HepG2 (cell line): Measurements from ENCODE around the gene FOXD2. TPM values are rescaled to one million over a fixed set of nuclear protein-coding genes. Genes with fewer than 3 reads are reported as not detected.

Experiments used
- AHDC1 ChIP-seq: sonication (generic); formaldehyde crosslinking; IDR thresholded peaks from 2 replicates; pipeline ENCODE4 v1.5.1; 2020; ENCODE audit warnings: mild to moderate bottlenecking, missing genetic modification reagents, borderline replicate concordance
- AKAP8 ChIP-seq: sonication (generic); formaldehyde crosslinking; IDR thresholded peaks from 2 replicates; pipeline ENCODE4 v1.5.1; 2020; ENCODE audit warnings: mild to moderate bottlenecking, missing genetic modification reagents
- HIC2 ChIP-seq: sonication (generic); formaldehyde crosslinking; IDR thresholded peaks from 2 replicates; pipeline ENCODE4 v1.9.0; 2022; ENCODE audit warnings: low read depth, missing genetic modification reagents
- MXD4 ChIP-seq: IDR thresholded peaks from 2 replicates; pipeline ENCODE4 v1.6.1; 2016; ENCODE audit warnings: mild to moderate bottlenecking, missing biosample characterization, missing genetic modification reagents
- PBX3 ChIP-seq: sonication (generic); formaldehyde crosslinking; IDR thresholded peaks from 2 replicates; pipeline ENCODE4 v1.8.1; 2023; ENCODE audit warnings: missing genetic modification reagents, inconsistent platforms, borderline replicate concordance
- RAD21 ChIP-seq: fragments of 450-650 bp; formaldehyde crosslinking; IDR thresholded peaks from 2 replicates; pipeline ENCODE4 v1.5.0; 2020; ENCODE audit warnings: mild to moderate bottlenecking
- SALL1 ChIP-seq: sonication (generic); formaldehyde crosslinking; IDR thresholded peaks from 2 replicates; pipeline ENCODE4 v1.8.0; 2022; ENCODE audit warnings: mild to moderate bottlenecking, missing genetic modification reagents
- SMAD3 ChIP-seq: sonication (generic); formaldehyde crosslinking; IDR thresholded peaks from 2 replicates; pipeline ENCODE4 v1.4.0; 2020; ENCODE audit warnings: missing genetic modification reagents
- SMARCC2 ChIP-seq: fragments of 450-650 bp; IDR thresholded peaks from 2 replicates; pipeline ENCODE4 v1.6.1; 2017; ENCODE audit warnings: antibody characterized with exemption, mild to moderate bottlenecking
- U2AF2 ChIP-seq: fragments of 200-400 bp; formaldehyde crosslinking; IDR thresholded peaks from 2 replicates; pipeline ENCODE4 v1.6.1; 2017; ENCODE audit warnings: low read depth, mild to moderate bottlenecking, low read length
- ZMYM2 ChIP-seq: sonication (generic); formaldehyde crosslinking; IDR thresholded peaks from 2 replicates; pipeline ENCODE4 v1.8.0; 2022; ENCODE audit warnings: mild to moderate bottlenecking, missing genetic modification reagents
- ZNF251 ChIP-seq: sonication (generic); formaldehyde crosslinking; IDR thresholded peaks from 2 replicates; pipeline ENCODE4 v1.9.0; 2021; ENCODE audit warnings: mild to moderate bottlenecking, missing genetic modification reagents
- ZNF34 ChIP-seq: sonication (generic); formaldehyde crosslinking; IDR thresholded peaks from 2 replicates; pipeline ENCODE4 v1.4.0; 2020; ENCODE audit warnings: mild to moderate bottlenecking, missing genetic modification reagents, borderline replicate concordance
- ZNF468 ChIP-seq: sonication (generic); formaldehyde crosslinking; IDR thresholded peaks from 2 replicates; pipeline ENCODE4 v1.8.0; 2022; ENCODE audit warnings: mild to moderate bottlenecking, moderate library complexity, missing genetic modification reagents
- ZNF580 ChIP-seq: IDR thresholded peaks from 2 replicates; pipeline ENCODE4 v1.6.1; 2016; ENCODE audit warnings: low read depth, borderline replicate concordance
- ZNF670 ChIP-seq: sonication (generic); formaldehyde crosslinking; IDR thresholded peaks from 2 replicates; pipeline ENCODE4 v1.8.0; 2022; ENCODE audit warnings: mild to moderate bottlenecking, missing genetic modification reagents, borderline replicate concordance
- ZNF704 ChIP-seq: sonication (generic); formaldehyde crosslinking; IDR thresholded peaks from 2 replicates; pipeline ENCODE4 v1.8.1; 2023; ENCODE audit warnings: mild to moderate bottlenecking, inconsistent platforms, moderate library complexity, missing genetic modification reagents, borderline replicate concordance
- ZNF75D ChIP-seq: sonication (generic); formaldehyde crosslinking; IDR thresholded peaks from 2 replicates; pipeline ENCODE4 v1.8.1; 2023; ENCODE audit warnings: missing genetic modification reagents, mild to moderate bottlenecking, borderline replicate concordance
- ZNF839 ChIP-seq: sonication (generic); formaldehyde crosslinking; IDR thresholded peaks from 2 replicates; pipeline ENCODE4 v1.4.0; 2020; ENCODE audit warnings: missing genetic modification reagents, mild to moderate bottlenecking, borderline replicate concordance
- polyA plus RNA-seq, 8 experiments: library from polyadenylated mRNA; depleted of rRNA in 3 of 8; stranded (reverse) in 7 of 8; unstranded in 1 of 8; fragments of >200 nt; fragmentation: Illumina TruSeq in 4 of 8; extraction: Trizol in 4 of 8; gene quantifications; 2 replicates each; pipeline versions ENCODE4 v1.2.1 to v1.2.3, GENCODE V29; 2011 to 2016; ENCODE audit warnings: low read depth in 4 of 8, missing spikeins in 1 of 8, mixed read lengths in 1 of 8; ENCODE audit not compliant: insufficient read depth in 1 of 8
- total RNA-seq, 5 experiments: library from RNA; depleted of rRNA; stranded (reverse); fragments of >200 nt; fragmentation: Illumina TruSeq; extraction: Trizol; gene quantifications; 2 replicates each; pipeline ENCODE4 v1.2.3, GENCODE V29; 2016; ENCODE audit warnings: low read depth in 1 of 5

The FOXD2 gene
- total and polyA plus RNA-seq, 2 of the 13 experiments (the other 11 are each of a cell fraction or from before 2014, with no cell fraction given) = 0.01 to 0.09 TPM

GRCh38 chr1:47478090-47478489, 40.2 kb downstream of the FOXD2 start (continued):
- TF ChIP-seq SMAD3 (CRISPR knock-in tag) = peak; percentile 68; the same call in 1 of the 2 replicates
- no peak for TF ChIP-seq U2AF2
- peak; percentile 70; the same call in 1 of the 2 replicates for TF ChIP-seq ZNF34
- TF ChIP-seq ZNF839 (CRISPR knock-in tag) = no peak
- TF ChIP-seq ZNF670 (CRISPR knock-in tag) = peak; percentile 58; the same call in 1 of the 2 replicates
- no peak for TF ChIP-seq ZNF75D
- TF ChIP-seq MXD4 (CRISPR knock-in tag) = 0 out of 2 replicates have a peak, but pooled peaks have one; percentile 43
- TF ChIP-seq ZMYM2 = no peak
- TF ChIP-seq SMARCC2 = no peak
- no peak for TF ChIP-seq ZNF468 (CRISPR knock-in tag)
- TF ChIP-seq ZNF580 = peak; percentile 50; the same call in 1 of the 2 replicates
- TF ChIP-seq PBX3 (CRISPR knock-in tag) = no peak
- TF ChIP-seq SALL1 = peak; percentile 94
- TF ChIP-seq HIC2 (CRISPR knock-in tag) = no peak
- no peak for TF ChIP-seq RAD21 (CRISPR knock-in tag)
- TF ChIP-seq AHDC1 = peak; percentile 93
- TF ChIP-seq AKAP8 = peak; percentile 51; the same call in 1 of the 2 replicates
- TF ChIP-seq ZNF704 = 0 out of 2 replicates have a peak, but pooled peaks have one; percentile 61
- no peak for TF ChIP-seq ZNF251 (CRISPR knock-in tag)
